GM21360 (cell line): ENCODE measurements around the gene PCDHGA7.
"Not testable (repeated sequence)": the region's sequence is repeated elsewhere in the genome, so short reads cannot be mapped to it uniquely, and the experiment has no call there.

Source experiments
- ATAC-seq: cut with Tn5 transposase; IDR thresholded peaks from one replicate; pipeline ENCODE4 v1.9.1; 2021; ENCODE audit warnings: mild to moderate bottlenecking, moderate library complexity; ENCODE audit not compliant: unreplicated experiment

PCDHGA7 gene

GRCh38 chr5:141422742-141423291, 40.3 kb downstream of the PCDHGA7 start:
- ATAC-seq: no peak

DNA sequence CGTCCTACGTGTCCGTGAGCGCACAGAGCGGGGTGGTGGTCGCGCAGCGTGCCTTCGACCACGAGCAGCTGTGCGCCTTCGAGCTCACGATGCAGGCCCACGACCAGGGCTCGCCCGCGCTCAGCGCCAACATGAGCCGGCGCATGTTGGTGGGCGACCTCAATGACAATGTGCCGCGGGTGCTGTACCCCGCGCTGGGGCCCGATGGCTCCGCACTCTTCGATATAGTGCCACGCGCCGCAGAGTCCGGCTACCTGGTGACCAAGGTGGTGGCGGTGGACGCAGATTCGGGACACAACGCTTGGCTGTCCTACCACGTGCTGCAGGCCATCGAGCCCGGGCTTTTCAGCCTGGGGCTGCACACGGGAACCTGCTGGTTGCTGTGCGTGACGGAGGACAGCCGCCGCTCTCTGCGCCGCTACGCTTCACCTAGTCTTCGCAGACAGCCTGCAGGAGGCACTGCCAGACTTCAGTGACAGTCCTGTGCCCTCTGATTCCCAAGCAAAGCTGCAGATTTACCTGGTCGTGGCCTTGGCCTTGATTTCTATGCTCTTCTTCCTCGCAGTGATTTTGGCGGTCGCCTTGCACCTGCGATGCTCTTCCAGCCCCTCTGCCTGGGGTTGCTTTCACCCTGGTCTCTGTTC, 45.4 kb downstream of the PCDHGA7 start:
- no peak for ATAC-seq

GRCh38 chr5:141430332-141431113, 48.0 kb downstream of the PCDHGA7 start, which contains the start of gene PCDHGA12:
TSS of gene PCDHGA12 (plus strand) at chr5:141430507. CDS start at chr5:141430760, 253 bp downstream.
- ATAC-seq: peak; percentile 93

- ATAC-seq: peak; percentile 47
Measured at GRCh38 chr5:141431286-141431685, 48.7 kb downstream of the PCDHGA7 start.

- ATAC-seq: not testable (repeated sequence)
Measured at GRCh38 chr5:141432308-141432707, 49.8 kb downstream of the PCDHGA7 start.

- ATAC-seq: not testable (repeated sequence)
Measured at GRCh38 chr5:141432726-141433125, 50.2 kb downstream of the PCDHGA7 start.

GRCh38 chr5:141434006-141434405, 51.5 kb downstream of the PCDHGA7 start:
- ATAC-seq: no peak
